Loucy (cell line): ENCODE results near the gene ROBO1.

Source experiments
- EZH2phosphoT487 ChIP-seq: fragments of 200-600 bp; IDR thresholded peaks from 2 replicates; pipeline ENCODE4 v1.6.1; 2018; ENCODE audit warnings: antibody characterized with exemption, mild to moderate bottlenecking, moderate library complexity, borderline replicate concordance
- TF ChIP-seq, protein P1 (sequence below): fragments of 200-600 bp; sonication (generic); conservative IDR thresholded peaks from 2 replicates; pipeline ENCODE4 v1.5.1; 2014; ENCODE audit warnings: mild to moderate bottlenecking, antibody characterized with exemption, low read length

DNA sequence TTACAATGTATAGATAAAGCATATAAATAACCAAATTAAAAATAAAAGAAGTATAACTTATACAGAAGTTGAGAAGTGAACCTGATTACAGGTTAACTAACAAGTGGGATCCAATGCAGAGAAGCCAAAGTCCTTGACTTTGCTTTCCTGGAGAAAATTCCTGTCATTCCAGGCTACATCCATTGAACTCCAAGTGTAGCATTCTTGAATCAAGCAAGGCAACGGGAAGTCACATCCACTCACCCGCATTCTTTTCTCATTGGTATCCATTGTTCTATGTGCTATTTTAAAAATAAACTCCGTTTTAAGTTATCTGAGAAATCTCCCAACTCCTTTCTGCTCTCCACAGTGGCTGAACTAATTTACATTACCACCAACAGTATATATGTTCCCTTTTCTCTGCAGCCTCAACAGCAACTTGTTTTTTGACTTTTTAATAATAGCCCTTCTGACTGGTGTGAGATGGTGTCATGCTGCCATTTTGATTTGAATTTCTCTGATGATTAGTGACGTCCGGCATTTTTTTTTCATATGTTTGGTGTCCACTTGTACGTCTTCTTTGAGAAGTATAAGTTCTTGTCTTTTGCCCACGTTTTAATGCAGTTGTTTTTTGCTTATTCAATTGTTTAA is 534.3 kb downstream of the ROBO1 start:
- TF ChIP-seq, protein P1, sequence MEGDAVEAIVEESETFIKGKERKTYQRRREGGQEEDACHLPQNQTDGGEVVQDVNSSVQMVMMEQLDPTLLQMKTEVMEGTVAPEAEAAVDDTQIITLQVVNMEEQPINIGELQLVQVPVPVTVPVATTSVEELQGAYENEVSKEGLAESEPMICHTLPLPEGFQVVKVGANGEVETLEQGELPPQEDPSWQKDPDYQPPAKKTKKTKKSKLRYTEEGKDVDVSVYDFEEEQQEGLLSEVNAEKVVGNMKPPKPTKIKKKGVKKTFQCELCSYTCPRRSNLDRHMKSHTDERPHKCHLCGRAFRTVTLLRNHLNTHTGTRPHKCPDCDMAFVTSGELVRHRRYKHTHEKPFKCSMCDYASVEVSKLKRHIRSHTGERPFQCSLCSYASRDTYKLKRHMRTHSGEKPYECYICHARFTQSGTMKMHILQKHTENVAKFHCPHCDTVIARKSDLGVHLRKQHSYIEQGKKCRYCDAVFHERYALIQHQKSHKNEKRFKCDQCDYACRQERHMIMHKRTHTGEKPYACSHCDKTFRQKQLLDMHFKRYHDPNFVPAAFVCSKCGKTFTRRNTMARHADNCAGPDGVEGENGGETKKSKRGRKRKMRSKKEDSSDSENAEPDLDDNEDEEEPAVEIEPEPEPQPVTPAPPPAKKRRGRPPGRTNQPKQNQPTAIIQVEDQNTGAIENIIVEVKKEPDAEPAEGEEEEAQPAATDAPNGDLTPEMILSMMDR: no peak
- TF ChIP-seq EZH2phosphoT487: no peak
